Activated CD4-positive, alpha-beta T cell treated with anti-CD3 and anti-CD28 coated beads, Interleukin-2, amount 50 U/mL, for 1 hour (primary cell): ENCODE data around the gene ITPRIP.

ENCODE experiments used
- DNase-seq: peaks from one replicate; pipeline ENCODE4 v3.0.0-alpha.2; 2020

ITPRIP gene, protein sequence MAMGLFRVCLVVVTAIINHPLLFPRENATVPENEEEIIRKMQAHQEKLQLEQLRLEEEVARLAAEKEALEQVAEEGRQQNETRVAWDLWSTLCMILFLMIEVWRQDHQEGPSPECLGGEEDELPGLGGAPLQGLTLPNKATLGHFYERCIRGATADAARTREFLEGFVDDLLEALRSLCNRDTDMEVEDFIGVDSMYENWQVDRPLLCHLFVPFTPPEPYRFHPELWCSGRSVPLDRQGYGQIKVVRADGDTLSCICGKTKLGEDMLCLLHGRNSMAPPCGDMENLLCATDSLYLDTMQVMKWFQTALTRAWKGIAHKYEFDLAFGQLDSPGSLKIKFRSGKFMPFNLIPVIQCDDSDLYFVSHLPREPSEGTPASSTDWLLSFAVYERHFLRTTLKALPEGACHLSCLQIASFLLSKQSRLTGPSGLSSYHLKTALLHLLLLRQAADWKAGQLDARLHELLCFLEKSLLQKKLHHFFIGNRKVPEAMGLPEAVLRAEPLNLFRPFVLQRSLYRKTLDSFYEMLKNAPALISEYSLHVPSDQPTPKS

DNA sequence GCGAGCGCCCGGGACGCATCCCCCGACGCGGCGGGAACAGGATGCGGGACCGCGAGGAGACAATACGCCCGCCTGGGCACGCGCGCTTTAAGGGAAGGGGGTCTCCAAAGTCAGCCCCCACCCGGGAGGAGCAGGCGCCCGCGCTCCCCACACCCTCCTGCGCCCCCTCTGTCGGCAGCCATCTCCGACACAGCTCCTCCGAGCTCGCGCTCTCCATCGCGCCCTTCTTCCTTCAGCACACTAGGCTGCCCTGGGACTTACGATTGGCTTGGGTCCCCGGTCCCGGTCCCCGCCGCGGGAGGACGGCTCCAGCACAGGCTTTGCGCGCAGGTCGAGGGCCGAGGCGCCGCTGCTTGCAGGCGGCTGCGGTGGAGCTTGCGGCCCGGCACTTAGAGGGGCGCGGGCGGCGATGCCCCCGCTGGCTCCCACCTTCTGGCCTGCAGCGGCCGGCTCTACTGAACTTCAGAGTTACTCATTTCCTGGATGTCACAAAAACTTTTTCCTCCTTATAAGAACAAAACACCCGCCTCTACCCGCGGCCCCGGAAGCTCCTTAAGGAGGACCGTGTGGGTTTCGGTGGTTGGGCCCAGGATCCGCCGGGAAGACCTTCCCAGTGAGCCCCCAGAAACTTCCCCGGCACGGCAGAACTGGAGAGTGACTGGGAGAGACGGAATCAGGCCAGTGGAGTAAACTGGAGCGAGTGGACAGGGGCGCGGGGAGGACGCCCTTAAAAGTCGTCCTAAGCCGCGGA lies at the start of gene ITPRIP:
Gene ITPRIP, minus strand, starts transcription at position 481 of the 751 bp plus-strand sequence. CDS start 22,414 bp downstream, outside the sequence.
- DNase-seq = peak; percentile 67

DNA sequence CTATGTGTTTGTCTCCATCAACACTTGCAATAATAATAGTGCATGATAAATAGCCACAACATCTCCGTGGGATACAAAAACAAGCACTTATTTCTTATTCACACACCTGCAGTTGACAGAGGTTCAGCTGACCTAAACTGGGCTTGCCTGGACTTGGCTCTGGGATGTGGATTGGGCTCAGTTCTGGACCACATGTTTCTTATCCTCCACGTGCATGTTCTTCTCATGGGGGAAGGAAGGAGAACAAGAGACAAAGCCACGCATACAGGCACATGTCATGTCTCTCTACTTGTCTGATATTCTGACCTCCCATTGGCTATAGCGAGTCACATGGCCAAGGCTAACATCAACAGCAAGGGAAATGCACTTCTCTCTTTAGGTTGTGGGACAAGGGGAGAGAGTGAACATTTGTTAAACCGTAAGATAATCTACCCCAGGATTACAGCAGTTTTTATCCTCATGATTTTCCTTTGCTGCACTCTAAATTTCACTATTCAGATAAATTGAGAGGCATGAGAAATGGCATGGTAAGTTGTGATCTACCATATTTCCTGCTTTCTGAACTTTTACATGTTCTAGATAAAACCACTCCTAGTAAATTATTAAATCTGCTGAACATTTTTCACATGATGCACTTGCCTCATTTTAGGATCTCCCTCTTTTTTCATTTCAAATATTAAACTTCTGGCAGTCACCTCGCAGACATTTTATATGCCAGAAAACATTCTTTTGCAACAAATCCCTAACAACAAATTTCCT lies 49.0 kb upstream of the ITPRIP start:
- no peak for DNase-seq

DNA sequence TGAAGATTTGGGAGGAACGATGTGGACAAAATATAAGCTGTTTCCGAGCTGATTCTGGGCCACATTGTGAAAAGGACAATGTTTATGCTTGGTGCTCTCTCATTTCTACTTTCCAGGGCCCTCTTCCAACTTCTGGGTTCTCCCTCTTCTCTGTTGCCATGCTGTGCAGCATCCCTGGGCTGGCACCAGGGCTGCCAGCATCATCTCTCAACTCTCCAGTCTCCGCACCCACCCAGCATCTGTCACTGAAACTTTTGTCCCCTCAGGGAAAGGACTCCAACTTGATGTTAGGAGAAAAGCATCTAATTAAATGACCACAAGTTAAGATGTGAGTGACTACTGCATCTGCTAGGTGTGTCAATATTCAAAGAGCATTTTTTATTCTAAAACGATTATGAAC lies 42.1 kb upstream of the ITPRIP start:
- no peak for DNase-seq

DNA sequence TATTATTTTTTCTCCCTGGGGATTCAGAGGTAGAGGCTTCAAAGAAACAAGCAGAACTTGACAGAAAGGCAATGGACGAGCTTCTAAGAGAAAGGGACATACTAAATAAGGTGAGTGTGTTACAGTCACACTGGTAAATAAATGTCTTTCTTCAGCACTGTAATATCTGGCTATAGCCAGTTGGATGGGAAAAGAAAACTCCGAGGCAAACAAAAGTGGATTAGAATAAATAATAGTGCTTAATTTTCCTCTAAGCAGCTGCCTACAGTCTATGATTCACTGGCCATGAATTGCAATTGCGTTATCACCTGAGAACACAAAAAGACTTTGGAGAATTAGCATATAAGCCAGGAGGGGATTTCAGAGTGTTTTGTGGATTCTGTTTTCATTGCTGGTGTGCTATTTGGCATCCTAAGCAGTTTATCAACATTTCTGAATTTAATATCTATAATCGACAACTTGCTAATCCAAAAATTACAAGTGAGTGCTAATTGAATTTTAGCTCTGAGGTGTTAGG lies 38.6 kb upstream of the ITPRIP start:
- no peak for DNase-seq

DNA sequence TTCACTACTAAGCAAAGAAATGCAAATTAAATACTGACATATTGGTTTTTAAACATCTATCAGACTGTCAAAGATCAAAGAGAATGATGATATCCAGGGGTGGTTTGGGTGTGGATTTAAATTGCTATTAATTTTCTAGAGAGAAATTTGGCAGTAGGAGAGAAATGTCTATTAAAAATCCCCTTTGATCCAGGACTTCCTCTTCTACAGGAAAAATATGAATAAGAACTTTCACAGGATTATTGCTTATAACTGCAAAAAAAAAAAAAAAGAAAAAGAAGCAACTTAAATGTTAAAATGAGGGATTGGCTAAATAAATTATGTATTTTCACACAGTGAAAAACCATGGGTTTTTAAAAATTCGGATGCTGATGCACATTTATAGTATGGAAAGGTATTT lies 36.3 kb upstream of the ITPRIP start:
- DNase-seq = no peak

DNA sequence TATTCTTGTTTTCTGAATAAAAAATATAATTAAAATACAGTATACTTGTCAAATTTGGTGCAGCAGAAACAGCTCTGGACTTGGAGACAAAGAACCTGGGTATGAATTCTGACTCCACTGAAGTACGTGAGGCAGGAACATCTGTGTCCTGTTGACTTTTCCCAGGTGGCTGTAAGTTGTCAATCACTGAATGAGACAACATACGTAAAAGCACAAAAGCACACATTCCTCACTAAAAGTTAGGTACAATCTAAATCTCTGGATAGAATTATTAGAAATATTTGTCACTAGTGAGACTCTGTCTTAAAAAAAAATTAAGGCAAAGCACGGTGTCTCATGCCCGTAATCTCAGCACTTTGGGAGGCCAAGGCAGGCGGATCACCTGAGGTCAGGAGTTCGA lies 33.5 kb upstream of the ITPRIP start:
- DNase-seq = no peak

DNA sequence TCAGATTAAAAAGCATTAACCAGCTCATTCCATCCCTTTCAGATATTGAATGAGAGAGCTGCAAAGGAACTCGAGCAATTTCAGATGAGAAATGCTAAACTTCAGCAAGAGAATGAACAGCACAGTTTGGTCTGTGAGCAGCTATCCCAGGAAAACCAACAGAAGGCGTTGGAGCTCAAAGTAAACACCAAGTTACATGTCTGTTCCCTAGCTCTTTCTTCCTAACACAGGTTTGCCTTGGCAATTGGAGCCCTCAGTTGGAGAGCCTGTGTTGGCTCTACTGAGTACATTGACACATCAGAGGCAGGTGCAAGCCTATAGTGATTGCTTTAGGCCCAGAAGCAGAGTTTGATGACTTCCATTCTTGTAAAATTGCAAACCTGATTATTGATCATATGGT lies 30.1 kb upstream of the ITPRIP start:
- no peak for DNase-seq

DNA sequence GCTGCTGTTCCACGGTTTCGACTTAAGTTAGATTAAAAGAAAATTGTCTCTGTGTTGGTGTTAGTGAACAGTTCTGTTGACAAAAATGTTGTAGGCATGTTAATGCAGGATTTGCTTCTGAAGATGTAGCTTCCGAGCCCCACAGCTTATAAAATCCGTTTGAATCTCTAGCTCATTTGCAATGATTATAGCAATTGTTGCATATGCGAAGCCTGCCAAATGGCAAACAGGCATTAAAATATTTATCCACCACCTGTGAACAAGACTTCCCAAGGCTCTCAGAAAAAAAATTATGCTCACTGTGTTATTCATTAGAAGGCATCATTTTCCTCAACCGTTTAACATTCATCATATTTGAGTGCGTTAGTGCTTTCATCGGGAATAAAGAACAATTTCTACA lies 29.6 kb upstream of the ITPRIP start:
- DNase-seq = no peak

DNA sequence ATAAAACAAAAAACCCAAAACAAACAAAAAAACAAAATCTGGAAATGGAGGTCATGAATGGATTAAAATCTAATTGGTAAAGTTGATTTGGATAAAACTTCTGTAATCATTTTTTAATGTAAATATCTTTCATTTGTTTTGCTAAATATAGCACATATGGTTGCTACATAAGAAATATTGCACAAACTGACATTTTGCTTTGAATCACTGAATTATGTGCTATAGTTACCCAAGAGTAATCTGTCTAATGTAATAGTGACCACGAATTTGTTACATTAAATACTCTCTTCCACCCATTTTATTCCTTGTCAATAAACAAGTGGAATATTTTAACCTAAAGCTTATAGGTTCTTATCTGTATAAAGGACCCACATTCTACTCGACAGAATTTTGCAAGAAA lies 21.5 kb upstream of the ITPRIP start:
- no peak for DNase-seq

DNA sequence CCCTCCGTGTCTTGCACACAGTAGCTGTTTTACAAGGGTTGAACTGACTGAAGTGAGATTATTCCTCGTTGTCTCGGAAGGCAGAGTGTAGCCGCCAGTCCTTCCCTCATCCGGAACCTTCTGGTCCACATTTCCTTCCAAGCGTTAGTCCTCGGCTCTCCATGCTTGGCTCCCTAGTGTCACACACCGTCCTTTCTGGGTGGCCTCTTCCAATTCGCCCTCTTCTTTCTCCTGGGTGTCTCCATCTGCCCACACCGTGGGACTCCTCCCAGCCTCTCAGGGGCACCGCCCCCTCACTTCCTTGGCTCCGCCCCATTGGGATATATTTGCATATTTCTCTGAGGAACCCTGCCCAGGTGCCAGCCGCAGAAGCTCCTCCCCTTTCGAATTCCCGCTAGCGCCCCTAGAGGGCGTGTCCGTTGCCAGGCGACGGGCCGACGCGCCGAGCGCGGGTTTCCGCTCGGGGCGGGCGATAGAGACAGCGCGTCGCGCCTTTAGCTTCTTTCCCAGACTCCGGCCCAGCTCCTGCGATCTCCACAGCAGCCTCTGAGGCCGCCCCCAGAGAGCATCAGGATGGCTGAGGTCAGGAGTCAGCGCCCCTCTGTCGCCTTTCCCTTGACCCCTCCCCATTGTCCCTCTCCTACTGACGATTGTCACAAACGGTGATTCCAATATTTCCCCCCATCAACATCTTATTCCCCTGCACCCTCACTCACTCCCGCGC lies 15.2 kb upstream of the ITPRIP start, which contains the start of gene CFAP58:
Gene CFAP58, plus strand, starts transcription at position 509 of the 724 bp plus-strand sequence. Its CDS starts 65 bp downstream, at position 574.
- peak; percentile 90 for DNase-seq

DNA sequence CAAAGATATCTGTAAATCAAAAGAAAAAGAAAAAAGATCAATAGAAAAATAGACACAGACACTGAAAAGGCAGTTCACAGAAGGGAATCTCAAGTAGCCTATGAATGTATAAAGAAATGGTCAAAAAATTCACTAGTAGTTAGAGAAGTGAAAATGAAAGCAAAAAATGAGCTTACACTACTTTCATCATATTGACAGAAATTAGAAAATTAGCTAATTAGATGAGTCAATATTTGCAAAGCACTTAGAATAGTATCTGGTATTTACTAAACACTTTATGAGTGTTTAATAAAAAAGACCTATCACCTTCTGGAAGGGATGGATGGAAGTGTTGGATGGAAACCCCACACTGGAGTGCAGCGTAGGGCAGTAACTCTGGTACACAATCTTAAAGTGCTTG lies 13.7 kb upstream of the ITPRIP start:
- no peak for DNase-seq

DNA sequence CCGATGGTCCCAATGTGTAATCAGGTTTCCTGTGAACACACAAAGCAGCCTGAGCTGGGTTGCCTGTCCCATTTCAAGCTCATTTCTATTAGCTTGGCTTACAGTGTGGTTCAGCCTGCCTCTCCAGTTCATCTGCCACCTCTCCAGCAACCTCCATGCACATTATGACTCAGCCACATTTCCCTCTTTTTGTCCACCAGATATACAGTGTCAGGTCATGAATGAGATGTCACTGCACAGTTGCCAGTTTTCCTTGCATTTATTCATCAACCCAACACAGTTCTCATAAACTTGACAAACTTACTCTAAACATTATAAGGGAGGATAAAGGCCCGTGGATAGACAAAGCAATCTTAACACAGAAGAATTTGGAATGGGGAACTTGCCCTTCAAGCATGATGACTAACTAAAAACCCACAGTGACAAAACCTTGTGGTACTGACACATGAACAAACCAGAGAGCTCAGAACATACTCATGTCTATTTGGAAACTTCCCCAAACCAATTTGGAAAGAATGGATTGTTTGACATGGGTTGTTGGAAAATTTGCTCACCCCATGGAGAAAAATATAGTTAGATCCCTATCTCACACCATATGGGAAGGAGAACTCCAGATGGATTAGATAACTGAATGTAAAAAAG lies 12.9 kb upstream of the ITPRIP start:
- no peak for DNase-seq

DNA sequence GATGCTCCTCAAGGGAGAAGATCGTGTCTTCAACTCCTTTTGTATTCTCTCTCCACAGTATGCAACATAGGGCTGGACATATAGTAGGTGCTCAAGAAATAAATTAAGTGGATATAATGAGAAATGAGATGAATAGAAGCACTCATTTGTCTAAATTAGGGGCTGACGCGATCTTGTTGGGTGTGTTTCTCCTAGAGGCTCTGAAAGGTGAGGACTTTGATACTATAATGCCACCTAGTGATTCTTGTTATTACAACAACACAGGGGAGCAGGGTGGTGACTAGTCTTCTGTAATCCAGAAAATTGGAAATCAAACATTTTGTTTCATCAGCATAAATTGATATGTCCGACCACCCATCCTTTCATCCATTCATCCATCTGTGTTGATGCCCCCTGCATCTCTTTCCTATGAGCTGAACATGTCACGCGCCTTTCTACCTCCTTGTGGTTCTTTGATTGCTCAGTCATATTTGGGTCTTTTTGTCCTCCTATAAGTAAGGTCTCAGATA lies 11.9 kb upstream of the ITPRIP start:
- no peak for DNase-seq

DNA sequence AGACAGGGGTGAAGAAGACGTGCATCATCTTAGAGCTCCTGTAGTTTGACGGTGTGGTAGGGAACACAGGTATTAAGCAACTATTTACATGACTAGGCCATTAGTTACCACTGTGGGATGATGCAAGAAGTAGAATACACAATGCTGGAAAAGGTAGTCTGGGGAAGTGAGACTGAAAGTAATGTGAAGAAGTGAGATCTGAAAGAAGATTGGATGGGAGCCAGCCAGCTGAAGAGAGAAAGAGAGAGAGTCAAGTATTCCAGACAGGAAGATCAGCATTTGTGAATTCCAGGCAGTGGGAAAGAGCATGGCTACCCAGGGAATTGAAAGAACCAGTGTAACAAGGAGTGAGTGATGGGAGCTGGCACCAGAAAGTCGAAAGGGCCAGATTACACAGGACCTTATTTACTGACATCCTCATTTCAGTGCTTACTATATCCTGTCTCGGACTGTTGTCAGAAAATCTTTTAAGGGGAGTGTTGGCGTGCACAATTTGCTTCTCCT lies 11.4 kb upstream of the ITPRIP start:
- no peak for DNase-seq

DNA sequence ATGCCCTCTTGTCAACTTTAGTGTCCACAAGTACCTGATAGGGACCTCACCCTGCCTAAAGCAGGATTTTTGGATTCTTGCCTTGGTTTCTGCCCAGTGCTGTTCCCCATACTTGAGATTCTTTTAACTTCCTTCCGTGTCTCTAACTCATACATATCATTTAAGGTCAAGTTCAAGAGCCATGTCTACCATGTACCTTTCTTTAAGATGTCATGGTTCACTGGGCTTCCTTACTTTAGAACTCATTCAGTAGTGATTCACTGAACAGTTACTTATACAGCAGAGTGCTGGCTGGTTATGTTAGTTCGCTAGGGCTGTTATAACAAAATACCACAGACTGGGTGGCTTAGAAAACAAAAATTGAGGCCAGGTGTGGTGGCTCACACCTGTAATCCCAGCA lies 10.3 kb upstream of the ITPRIP start:
- DNase-seq = no peak

DNA sequence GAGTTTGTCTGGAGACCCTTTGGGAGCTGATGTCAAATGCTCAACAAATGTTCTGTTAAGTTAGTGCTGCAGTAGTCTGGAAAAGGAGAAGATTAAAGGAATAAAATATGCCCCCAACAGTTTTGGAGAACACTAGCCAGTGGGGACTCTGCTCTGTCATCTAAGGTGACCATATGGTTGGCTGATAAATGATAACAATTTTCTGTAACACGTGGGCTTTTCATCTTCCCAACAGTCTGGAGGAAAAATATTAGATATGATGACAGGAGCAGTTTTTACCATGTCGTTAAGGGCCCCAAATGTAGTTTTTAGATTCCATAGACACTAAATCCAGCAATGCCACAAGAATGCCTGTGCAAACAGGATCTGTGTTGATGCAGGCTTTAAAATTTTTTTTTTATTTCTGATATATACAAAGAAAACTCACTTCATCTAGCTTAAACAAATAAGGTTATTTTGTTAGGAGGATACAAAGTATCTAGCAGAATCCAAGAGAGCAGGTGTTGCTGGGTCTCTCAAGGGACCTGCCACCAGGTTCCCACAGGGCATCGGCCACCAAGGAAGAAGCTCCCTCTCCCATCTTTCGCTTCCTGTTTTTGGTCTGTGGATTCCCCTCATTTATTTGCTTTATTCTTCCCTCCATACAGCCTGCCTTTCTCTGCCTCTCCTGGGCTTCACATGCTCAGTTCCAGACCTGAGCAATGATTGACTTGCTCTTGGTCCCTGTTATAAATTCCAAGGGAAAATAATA lies 9.2 kb upstream of the ITPRIP start:
- no peak for DNase-seq

DNA sequence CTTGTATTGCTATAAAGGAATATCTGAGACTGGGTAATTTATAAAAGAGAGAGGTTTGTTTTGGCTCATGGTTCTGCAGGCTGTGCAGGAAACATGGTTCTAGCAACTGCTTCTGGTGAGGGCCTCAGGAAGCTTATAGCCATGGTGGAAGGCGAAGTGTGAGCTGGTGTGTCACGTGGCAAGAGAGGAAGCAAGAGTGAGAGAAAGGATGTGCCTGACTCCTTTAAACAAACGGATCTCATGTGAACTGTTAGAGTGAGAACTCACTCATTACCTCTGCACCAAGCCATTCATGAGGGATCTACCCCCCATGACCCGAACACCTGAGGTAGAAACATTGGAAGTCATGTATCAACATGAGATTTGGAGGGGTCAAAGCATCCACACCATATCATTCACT lies 7.7 kb upstream of the ITPRIP start:
- DNase-seq = no peak

DNA sequence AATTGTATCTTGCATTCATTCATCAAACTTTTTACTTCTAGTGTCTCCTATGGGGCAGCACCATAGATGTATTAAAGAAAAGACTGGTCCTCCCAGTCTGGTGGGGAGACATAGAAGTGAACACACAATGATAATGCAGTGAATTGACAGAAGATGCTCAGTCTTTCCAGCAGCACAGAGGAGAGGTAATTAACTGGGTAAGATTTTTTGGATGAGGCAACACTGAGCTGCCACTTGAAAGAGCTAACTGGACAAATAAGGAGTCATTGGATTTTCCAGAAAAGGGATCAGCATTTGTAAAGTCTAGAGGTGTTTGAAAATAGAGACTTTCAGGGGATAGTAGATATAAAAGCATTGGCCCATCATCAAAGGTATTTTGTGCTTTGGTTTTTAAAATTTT lies 7.2 kb upstream of the ITPRIP start:
- DNase-seq = no peak

DNA sequence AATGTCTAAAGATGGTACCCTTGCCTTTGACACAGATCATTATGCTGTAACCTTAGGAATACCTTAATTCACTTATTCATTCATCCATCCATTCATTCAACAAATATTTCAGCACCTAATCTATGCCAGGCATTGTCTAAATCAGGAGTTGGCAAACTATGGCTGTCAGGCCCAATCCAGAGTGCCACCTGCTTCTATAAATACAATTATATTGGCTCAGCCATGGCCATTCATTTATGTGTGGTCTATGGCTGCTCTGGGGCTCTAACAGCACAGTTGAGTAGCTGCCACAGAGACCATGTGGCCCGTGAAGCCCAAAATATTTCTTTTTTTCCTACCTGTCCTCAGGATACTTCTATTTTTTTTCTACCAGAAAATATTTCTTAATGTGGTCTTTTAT lies 6.0 kb upstream of the ITPRIP start:
- DNase-seq = no peak

DNA sequence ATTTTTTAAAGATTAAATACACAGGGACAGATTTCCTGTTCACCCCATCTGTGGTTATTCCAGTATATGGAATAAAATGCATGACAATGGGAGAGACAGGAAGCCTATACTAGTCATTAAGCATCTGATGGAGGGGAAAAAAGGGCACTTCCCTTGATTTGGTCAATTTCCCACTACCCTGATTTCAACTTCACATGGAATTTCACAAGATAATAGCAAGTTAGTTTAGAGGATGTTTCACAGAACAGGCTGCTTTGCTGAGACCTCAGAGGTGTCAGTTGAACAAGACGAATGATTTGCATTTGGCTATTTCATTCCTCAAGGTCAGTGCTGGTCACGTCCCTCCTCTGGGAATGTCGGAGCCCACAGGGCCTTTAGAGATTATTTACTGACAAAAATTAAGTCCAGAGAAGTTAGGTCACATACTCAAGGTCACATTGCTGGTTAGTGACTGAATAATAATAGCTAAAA lies 4.7 kb upstream of the ITPRIP start:
- no peak for DNase-seq
